Retinal pigment epithelial cell (primary cell): ENCODE data around the gene TEDC2.

Experiments
- DNase-seq: peaks from one replicate; pipeline ENCODE4 v3.0.0-alpha.2; 2010; ENCODE audit warnings: low read depth
- H3K4me3 ChIP-seq: 2 replicates; pipeline ENCODE4 v1.5.1; 2011; ENCODE audit warnings: mild to moderate bottlenecking, low read length, control low read depth, moderate library complexity
- TF ChIP-seq, protein P1 (sequence below): conservative IDR thresholded peaks from 2 replicates; pipeline ENCODE4 v1.5.1; 2011; ENCODE audit warnings: low read depth, low read length, control low read depth, inconsistent platforms

The TEDC2 gene

DNA sequence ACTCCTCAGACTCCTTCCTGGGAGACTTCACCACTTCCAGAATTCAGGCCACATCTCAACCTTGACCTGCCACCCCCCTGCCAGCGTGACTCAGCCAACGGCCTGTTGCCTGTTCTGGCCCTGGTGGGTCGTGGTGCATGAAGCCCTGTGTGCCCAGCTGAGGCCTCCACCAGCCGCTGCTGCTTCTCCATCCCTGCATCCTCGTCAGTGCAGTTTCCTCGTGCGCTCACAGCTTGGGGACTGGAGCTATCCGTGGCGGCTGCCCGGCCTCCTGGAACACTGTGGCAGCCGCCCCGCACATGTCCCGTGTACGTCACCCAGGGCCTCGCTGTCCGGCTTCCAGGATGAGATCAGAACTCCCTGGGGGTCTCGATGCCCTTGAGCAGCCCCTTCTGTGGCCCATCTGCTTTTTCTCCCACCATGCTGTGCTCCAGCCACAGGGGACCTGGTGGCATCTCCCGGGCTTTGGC lies 8.0 kb upstream of the TEDC2 start:
- DNase-seq, result no peak
- TF ChIP-seq, protein P1, sequence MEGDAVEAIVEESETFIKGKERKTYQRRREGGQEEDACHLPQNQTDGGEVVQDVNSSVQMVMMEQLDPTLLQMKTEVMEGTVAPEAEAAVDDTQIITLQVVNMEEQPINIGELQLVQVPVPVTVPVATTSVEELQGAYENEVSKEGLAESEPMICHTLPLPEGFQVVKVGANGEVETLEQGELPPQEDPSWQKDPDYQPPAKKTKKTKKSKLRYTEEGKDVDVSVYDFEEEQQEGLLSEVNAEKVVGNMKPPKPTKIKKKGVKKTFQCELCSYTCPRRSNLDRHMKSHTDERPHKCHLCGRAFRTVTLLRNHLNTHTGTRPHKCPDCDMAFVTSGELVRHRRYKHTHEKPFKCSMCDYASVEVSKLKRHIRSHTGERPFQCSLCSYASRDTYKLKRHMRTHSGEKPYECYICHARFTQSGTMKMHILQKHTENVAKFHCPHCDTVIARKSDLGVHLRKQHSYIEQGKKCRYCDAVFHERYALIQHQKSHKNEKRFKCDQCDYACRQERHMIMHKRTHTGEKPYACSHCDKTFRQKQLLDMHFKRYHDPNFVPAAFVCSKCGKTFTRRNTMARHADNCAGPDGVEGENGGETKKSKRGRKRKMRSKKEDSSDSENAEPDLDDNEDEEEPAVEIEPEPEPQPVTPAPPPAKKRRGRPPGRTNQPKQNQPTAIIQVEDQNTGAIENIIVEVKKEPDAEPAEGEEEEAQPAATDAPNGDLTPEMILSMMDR, result no peak
- H3K4me3 ChIP-seq, result no peak overlapping the region

DNA sequence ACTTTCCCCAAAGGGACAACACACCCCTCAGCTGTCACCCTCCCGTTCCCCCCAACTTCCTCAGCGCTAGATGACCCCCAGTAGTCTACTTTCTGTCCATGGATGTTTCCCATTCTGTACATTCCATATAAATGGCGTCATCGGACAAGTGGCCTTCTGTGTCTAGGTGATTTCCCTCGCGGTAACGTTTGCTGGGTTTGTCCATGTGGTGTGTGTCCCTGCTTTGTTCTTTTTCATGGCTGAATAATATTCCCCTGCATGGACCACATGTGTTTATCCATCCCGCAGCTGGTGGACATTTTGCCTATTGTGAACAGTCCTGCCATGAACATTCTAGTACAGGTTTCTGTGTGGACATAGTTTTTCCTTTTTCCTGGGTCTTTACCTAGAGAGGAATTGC lies 7.3 kb upstream of the TEDC2 start:
- TF ChIP-seq, protein P1, result no peak
- no peak overlapping the region for H3K4me3 ChIP-seq
- DNase-seq, result no peak

DNA sequence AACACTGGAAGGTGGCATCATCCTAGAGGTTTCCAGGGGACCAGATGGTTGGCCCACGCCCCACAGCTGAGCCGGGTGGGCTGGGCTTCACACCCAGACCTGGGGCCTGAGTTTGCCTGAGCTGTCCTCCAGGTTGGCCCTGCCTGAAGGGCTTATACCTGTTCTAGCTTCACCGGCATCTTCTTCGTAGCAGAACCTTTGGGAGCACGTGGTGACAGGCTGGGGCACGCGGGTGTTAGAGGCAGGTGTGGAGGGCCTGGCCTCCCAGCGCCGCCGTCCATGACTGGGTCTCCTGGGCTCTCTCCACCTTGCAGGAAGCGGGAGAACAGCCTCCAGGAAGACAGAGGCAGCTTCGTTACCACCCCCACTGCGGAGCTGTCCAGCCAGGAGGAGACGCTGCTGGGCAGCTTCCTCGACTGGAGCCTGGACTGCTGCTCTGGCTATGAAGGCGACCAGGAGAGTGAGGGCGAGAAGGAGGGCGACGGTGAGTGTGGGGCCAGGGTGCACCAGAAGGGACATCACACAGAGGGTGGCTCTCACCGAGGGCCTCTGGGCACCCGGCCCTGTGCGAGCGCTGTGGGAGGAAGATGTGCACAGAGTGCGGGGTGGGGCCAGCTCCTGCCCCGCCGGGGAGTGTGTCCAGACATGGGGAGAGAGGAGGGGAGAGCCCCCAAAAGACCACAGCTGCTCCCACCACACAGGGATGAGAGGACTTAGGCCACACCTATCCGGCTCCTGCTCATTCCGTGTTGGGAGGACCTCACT lies 4.6 kb upstream of the TEDC2 start:
- H3K4me3 ChIP-seq, result no peak overlapping the region
- TF ChIP-seq, protein P1, result no peak
- no peak for DNase-seq

DNA sequence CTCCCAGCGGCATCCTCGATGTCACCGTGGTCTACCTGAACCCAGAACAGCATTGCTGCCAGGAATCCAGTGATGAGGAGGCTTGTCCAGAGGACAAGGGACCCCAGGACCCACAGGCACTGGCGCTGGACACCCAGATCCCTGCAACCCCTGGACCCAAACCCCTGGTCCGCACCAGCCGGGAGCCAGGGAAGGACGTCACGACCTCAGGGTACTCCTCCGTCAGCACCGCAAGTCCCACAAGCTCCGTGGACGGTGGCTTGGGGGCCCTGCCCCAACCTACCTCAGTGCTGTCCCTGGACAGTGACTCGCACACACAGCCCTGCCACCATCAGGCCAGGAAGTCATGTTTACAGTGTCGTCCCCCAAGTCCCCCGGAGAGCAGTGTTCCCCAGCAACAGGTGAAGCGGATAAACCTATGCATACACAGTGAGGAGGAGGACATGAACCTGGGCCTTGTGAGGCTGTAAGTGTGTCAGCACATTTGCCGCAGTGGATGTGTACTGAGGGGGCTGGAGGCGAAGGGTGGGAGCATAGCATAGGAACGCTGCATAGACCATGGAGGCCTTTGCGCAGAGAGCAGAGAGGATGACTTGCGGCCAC lies 3.3 kb upstream of the TEDC2 start:
- TF ChIP-seq, protein P1, result no peak
- no peak overlapping the region for H3K4me3 ChIP-seq
- no peak for DNase-seq

DNA sequence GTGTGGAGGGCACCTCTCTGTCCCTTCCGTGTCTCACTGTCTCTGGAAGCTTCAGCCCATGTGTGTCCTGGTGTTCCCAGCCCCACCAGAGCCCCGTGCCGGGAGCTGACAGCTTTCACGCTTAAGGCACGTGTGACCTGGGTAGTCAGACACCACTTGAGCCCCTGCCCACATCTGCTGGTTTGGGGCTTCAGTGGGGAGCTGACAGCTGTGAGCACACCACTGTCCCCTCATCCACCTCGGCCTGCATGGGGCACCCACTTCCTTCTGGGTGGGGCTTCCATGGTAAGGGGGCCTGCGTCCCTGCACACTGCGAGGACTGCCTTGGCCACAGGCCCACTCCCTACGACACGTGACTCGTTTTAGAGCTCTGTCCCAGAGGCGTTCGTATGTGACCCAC lies 2.6 kb upstream of the TEDC2 start:
- TF ChIP-seq, protein P1, result no peak
- no peak overlapping the region for H3K4me3 ChIP-seq
- DNase-seq, result no peak

DNA sequence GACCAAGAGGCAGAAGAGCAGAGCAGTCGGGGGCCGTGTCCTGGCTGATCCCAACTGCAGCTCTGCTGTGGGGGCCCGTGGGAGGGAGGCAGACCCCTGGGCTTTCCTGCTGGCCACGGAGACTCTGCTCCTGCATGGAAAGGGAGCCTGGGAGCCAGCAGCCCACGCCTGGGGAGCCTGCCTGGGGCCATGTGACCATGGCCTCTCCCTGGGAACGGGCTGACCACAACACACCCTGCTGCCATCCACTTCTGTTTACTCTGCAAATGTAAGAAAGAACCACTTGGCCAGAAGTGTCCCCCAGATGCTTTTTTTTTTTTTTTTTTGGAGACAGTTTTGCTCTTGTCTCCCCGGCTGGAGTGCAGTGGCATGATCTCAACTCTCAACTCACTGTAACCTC lies 2.0 kb upstream of the TEDC2 start:
- DNase-seq, result no peak
- H3K4me3 ChIP-seq, result no peak overlapping the region
- TF ChIP-seq, protein P1, result no peak

DNA sequence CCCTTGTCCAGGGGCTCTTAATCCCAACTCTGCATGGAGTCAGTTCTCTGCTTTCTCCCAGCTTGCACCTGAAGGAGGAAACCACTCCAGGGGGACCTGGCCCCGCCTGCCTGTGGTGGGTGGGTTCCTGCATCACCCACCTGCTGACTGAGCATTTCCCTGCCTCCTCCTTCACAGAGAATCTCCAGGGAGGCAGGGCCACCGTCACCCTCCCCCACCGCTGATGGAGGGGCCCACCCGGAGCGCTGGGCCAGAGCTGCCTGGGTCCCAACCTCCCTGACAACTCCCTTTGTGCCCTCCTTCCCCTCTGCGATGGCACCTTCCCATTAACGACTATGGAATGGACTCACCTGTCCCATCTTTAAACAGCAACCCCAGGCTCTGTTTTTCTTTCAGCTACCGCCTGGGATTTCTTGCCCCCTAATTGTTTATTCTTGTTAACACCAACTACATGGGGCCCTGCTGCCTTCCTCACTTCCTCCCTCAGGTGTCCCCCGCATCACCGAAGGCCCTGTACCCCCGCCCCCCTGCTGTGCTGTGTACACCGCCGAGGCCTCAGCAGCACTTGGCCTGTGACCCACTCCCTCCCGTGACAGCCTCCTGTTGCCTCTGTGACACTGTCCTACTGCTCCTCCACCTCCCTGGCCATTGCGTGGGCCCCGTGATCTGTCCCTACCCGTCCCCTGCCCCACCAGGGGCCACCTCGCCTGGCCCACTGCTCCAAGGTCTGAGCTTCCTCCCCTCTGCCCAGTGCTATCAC lies 842 bp upstream of the TEDC2 start:
- peak overlapping the region; percentile 67 for H3K4me3 ChIP-seq
- TF ChIP-seq, protein P1, result no peak
- DNase-seq, result no peak
